PC-3 (cell line): ENCODE results near the gene WFS1. TPM values are rescaled to one million over a fixed set of nuclear protein-coding genes. Genes with fewer than 3 reads are reported as not detected.

Experiments used
- ATAC-seq: fragments of 200-7000 bp; cut with Tn5 transposase; 2 replicates; pipeline ENCODE4 v1.9.1; 2020; ENCODE audit warnings: mild to moderate bottlenecking, moderate library complexity
- Bru-seq: library from RNA; stranded (reverse); fragments of 400-500 nt; gene quantifications from one replicate; lab custom pipeline; 2021; lab: Mats Ljungman, UMichigan
- BruChase-seq, 2 experiments: library from RNA; stranded (reverse); fragments of 400-500 nt; gene quantifications; one replicate each; lab custom pipeline; 2021; lab: Mats Ljungman, UMichigan
- BruUV-seq: library from RNA; stranded (reverse); fragments of 400-500 nt; replicated peaks from 2 replicates; lab custom pipeline; 2021; lab: Mats Ljungman, UMichigan
- CTCF ChIA-PET: fragments of 300-600 bp; sonication (Branson Sonifier 250); formaldehyde crosslinking; loops from one replicate; lab custom pipeline; 2022; ENCODE audit warnings: antibody characterized with exemption; lab: Charles Lee
- POLR2A ChIA-PET: fragments of 300-600 bp; sonication (Branson Sonifier 250); formaldehyde crosslinking; loops from one replicate; lab custom pipeline; 2022; ENCODE audit warnings: antibody characterized with exemption; ENCODE audit not compliant: unreplicated experiment; lab: Charles Lee
- DNase-seq: peaks from one replicate; pipeline ENCODE4 v3.0.0-alpha.2; 2015
- H2AFZ ChIP-seq: fragments of 300-600 bp; sonication (generic); 2 replicates; pipeline ENCODE4 v1.6.0; 2016; ENCODE audit warnings: antibody characterized with exemption, low read length
- H3F3A ChIP-seq: fragments of 300-600 bp; sonication (generic); one replicate; pipeline ENCODE4 v1.6.0; 2017; ENCODE audit warnings: antibody characterized with exemption, low read length, control low read depth, mild to moderate bottlenecking; ENCODE audit not compliant: unreplicated experiment
- H3K27ac ChIP-seq: fragments of 300-600 bp; sonication (generic); 2 replicates; pipeline ENCODE4 v1.5.1; 2016; ENCODE audit warnings: mild to moderate bottlenecking, low read length
- H3K27me3 ChIP-seq: fragments of 300-600 bp; sonication (generic); 2 replicates; pipeline ENCODE4 v1.6.1; 2016; ENCODE audit warnings: low read length, mixed read lengths
- H3K36me3 ChIP-seq: fragments of 300-600 bp; sonication (generic); 2 replicates; pipeline ENCODE4 v1.6.1; 2016; ENCODE audit warnings: low read depth, mixed run types, low read length, mixed read lengths
- H3K4me1 ChIP-seq: fragments of 300-600 bp; sonication (generic); 2 replicates; pipeline ENCODE4 v1.5.1; 2016; ENCODE audit warnings: low read length; ENCODE audit not compliant: insufficient read depth
- H3K4me2 ChIP-seq: fragments of 300-600 bp; sonication (generic); 2 replicates; pipeline ENCODE4 v1.6.0; 2016; ENCODE audit warnings: low read length
- H3K4me3 ChIP-seq: fragments of 300-600 bp; sonication (generic); 2 replicates; pipeline ENCODE4 v1.5.1; 2016; ENCODE audit warnings: mild to moderate bottlenecking, low read length, mixed read lengths
- H3K79me2 ChIP-seq: fragments of 300-600 bp; sonication (generic); 2 replicates; pipeline ENCODE4 v1.6.1; 2017; ENCODE audit warnings: low read length, mixed read lengths
- H3K9ac ChIP-seq: fragments of 300-600 bp; sonication (generic); 2 replicates; pipeline ENCODE4 v1.6.0; 2016; ENCODE audit warnings: mild to moderate bottlenecking, low read length
- H3K9me2 ChIP-seq: fragments of 300-600 bp; sonication (generic); replicated peaks from 2 replicates; pipeline ENCODE4 v1.6.1; 2016; ENCODE audit warnings: mixed run types, low read length, mixed read lengths
- H3K9me3 ChIP-seq: fragments of 300-600 bp; sonication (generic); 2 replicates; pipeline ENCODE4 v1.6.1; 2016; ENCODE audit warnings: low read length, mixed read lengths
- H4K20me1 ChIP-seq: fragments of 300-600 bp; sonication (generic); 2 replicates; pipeline ENCODE4 v1.6.1; 2016; ENCODE audit warnings: low read length, mixed read lengths
- CTCF ChIP-seq: fragments of 300-600 bp; sonication (generic); conservative IDR thresholded peaks from 2 replicates; pipeline ENCODE4 v1.5.1; 2017; ENCODE audit warnings: antibody characterized with exemption, low read depth, mild to moderate bottlenecking, low read length
- EZH2 ChIP-seq: fragments of 300-600 bp; sonication (generic); IDR thresholded peaks from one replicate; pipeline ENCODE4 v1.6.1; 2017; ENCODE audit warnings: antibody characterized with exemption, mild to moderate bottlenecking, low read length; ENCODE audit not compliant: unreplicated experiment
- EZH2phosphoT487 ChIP-seq: fragments of 300-600 bp; sonication (generic); IDR thresholded peaks from 2 replicates; pipeline ENCODE4 v1.6.1; 2018; ENCODE audit warnings: mild to moderate bottlenecking, antibody characterized with exemption, low read length, borderline replicate concordance
- intact Hi-C: fragments of 100-400 bp; cut with micrococcal nuclease; formaldehyde crosslinking; loops from 2 replicates; pipeline ENCODE4 v1.9.0; 2023
- long read RNA-seq: library from polyadenylated mRNA; unstranded; transcript quantifications from one replicate; pipeline ENCODE4 v2.0.0, GENCODE V29; 2021; ENCODE audit not compliant: unreplicated experiment
- total RNA-seq: library from RNA; depleted of rRNA; stranded (reverse); fragments of >200 nt; gene quantifications from 2 replicates; pipeline ENCODE4 v1.2.3, GENCODE V29; 2014; rRNA removed

The WFS1 gene
- total RNA-seq (35.7 and 45.5 TPM in 2 replicates), Bru-seq, nascent RNA (percentile 63 among the genes with signal in this experiment), BruChase-seq, experiment 1, labeled RNA remaining after a 6-hour chase (percentile 75 among the genes with signal in this experiment), BruChase-seq, experiment 2, labeled RNA remaining after a 2-hour chase (percentile 59 among the genes with signal in this experiment)
- long read RNA-seq, transcript WFS1-201 (8 exons, 3,640 nt): major isoform, 65 of 140 reads
- long read RNA-seq, transcript WFS1-202 (8 exons, 3,255 nt): minor isoform, 9 of 140 reads
- long read RNA-seq, transcript WFS1-206 (2 exons, 570 nt): minor isoform, 5 of 140 reads
- long read RNA-seq, partial matches to known transcripts: 8 of 140 reads
- long read RNA-seq, other reads (novel, unspliced or antisense): 50 of 140 reads

- TF ChIP-seq CTCF (no peak), EZH2phosphoT487 (no peak), EZH2 (no peak)
- Histone ChIP-seq H3K36me3 (no peaks in the 10 kb centered on the region), H3K79me2 (peaks cover 33% of the 10 kb centered on the region), H3K4me3 (peak within 1 kb of the TSS; percentile 90), H4K20me1 (no peaks in the 10 kb centered on the region), H3K4me2 (peak within 1 kb of the TSS; percentile 94), H3K9me3 (no peaks in the 10 kb centered on the region), H3K9ac (peak within 1 kb of the TSS; percentile 82), H2AFZ (peak within 1 kb of the TSS; percentile 80), H3F3A (no peaks in the 10 kb centered on the region), H3K9me2 (no peaks in the 10 kb centered on the region), H3K27me3 (no peaks in the 10 kb centered on the region), H3K4me1 (peaks cover 36% of the 10 kb centered on the region), H3K27ac (no peak within 1 kb of the TSS)
- no TSS peak for BruUV-seq
- intact Hi-C loops: no loop called here
- DNase-seq (peak; percentile 96), ATAC-seq (peak; percentile 94)
- ChIA-PET POLR2A (no interaction called here), CTCF (interaction anchor here (1.1 kb wide), 1 partner anchor 19 kb away, joined by 3 read pairs; no protein-coding TSS in a partner anchor)
Measured at GRCh38 chr4:6269616-6270511, at the start of gene WFS1. Gene WFS1 (plus strand): TSS chr4:6269850. CDS start chr4:6277456, 7,606 bp downstream.

GRCh38 chr4:6221301-6221850 lies 48.3 kb upstream of the WFS1 start:
- DNase-seq (no peak), ATAC-seq (no peak)
- CTCF ChIA-PET: no interaction called here

More at GRCh38 chr4:6221301-6221850, 48.3 kb upstream of the WFS1 start:
- no peaks in the 10 kb centered on the region for H3K9me2 ChIP-seq
- H4K20me1 ChIP-seq: no peaks in the 10 kb centered on the region
- no peaks in the 10 kb centered on the region for H3K4me1 ChIP-seq
- TF ChIP-seq EZH2 (no peak), EZH2phosphoT487 (no peak), CTCF (no peak)
- no peaks in the 10 kb centered on the region for H3K79me2 ChIP-seq
- H3K9me3 ChIP-seq: no peaks in the 10 kb centered on the region
- H3K4me3 ChIP-seq: no peak overlapping the region
- intact Hi-C loops: no loop called here
- no peak overlapping the region for H3K9ac ChIP-seq
- POLR2A ChIA-PET: no interaction called here
- H3K27ac ChIP-seq: no peak overlapping the region
- no peaks in the 10 kb centered on the region for H3F3A ChIP-seq
- no TSS peak for BruUV-seq
- H3K4me2 ChIP-seq: no peak overlapping the region
- peaks cover 21% of the 10 kb centered on the region for H3K27me3 ChIP-seq
- H2AFZ ChIP-seq: no peak overlapping the region
- no peaks in the 10 kb centered on the region for H3K36me3 ChIP-seq
